H9 (cell line): Measurements from ENCODE around the gene MOCS3. TPM values are rescaled to one million over a fixed set of nuclear protein-coding genes. Genes with fewer than 3 reads are reported as not detected.

ENCODE experiments used
- DNase-seq: peaks from one replicate; pipeline ENCODE4 v3.0.0-alpha.2; 2017
- H2AFZ ChIP-seq: one replicate; pipeline ENCODE4 v1.6.1; 2013; ENCODE audit warnings: mild to moderate bottlenecking, low read length, control low read depth, moderate library complexity
- H2AK5ac ChIP-seq: 2 replicates; pipeline ENCODE4 v1.6.1; 2013; ENCODE audit warnings: low read length, control low read depth, mixed read lengths; ENCODE audit not compliant: insufficient read length
- H2BK120ac ChIP-seq: one replicate; pipeline ENCODE4 v1.6.1; 2013; ENCODE audit warnings: low read depth, mild to moderate bottlenecking, low read length, control low read depth, inconsistent platforms; ENCODE audit not compliant: poor library complexity, severe bottlenecking
- H2BK12ac ChIP-seq: 2 replicates; pipeline ENCODE4 v1.6.1; 2013; ENCODE audit warnings: low read length, control low read depth, mixed read lengths, low read depth; ENCODE audit not compliant: insufficient read length
- H2BK15ac ChIP-seq: 2 replicates; pipeline ENCODE4 v1.6.1; 2013; ENCODE audit warnings: low read depth, low read length, control low read depth
- H2BK20ac ChIP-seq: one replicate; pipeline ENCODE4 v1.6.1; 2013; ENCODE audit warnings: low read depth, mild to moderate bottlenecking, low read length, control low read depth, inconsistent platforms; ENCODE audit not compliant: poor library complexity, severe bottlenecking
- H2BK5ac ChIP-seq: 2 replicates; pipeline ENCODE4 v1.6.1; 2013; ENCODE audit warnings: low read length, control low read depth, mixed read lengths; ENCODE audit not compliant: insufficient read length
- H3K14ac ChIP-seq: 2 replicates; pipeline ENCODE4 v1.6.1; 2013; ENCODE audit warnings: low read length, control low read depth; ENCODE audit not compliant: insufficient read depth
- H3K18ac ChIP-seq: 2 replicates; pipeline ENCODE4 v1.6.1; 2013; ENCODE audit warnings: low read depth, mild to moderate bottlenecking, mixed read lengths, low read length, control low read depth; ENCODE audit not compliant: insufficient read length
- H3K23ac ChIP-seq: 2 replicates; pipeline ENCODE4 v1.6.1; 2013; ENCODE audit warnings: low read length, control low read depth, mixed read lengths, low read depth; ENCODE audit not compliant: insufficient read length
- H3K23me2 ChIP-seq: 2 replicates; pipeline ENCODE4 v1.6.1; 2013; ENCODE audit warnings: low read depth, mild to moderate bottlenecking, mixed read lengths, low read length, control low read depth; ENCODE audit not compliant: insufficient read length, poor library complexity, severe bottlenecking
- H3K27ac ChIP-seq: 2 replicates; pipeline ENCODE4 v1.5.1; 2013; ENCODE audit warnings: low read length, control low read depth, mixed read lengths, low read depth; ENCODE audit not compliant: insufficient read length
- H3K27me3 ChIP-seq: 2 replicates; pipeline ENCODE4 v1.6.1; 2013; ENCODE audit warnings: low read length, control low read depth, inconsistent platforms; ENCODE audit not compliant: insufficient read depth
- H3K4ac ChIP-seq: 2 replicates; pipeline ENCODE4 v1.6.1; 2013; ENCODE audit warnings: low read depth, mild to moderate bottlenecking, control low read depth, inconsistent platforms, low read length, moderate library complexity
- H3K4me1 ChIP-seq: 2 replicates; pipeline ENCODE4 v1.6.1; 2013; ENCODE audit warnings: low read length, control low read depth, inconsistent platforms; ENCODE audit not compliant: insufficient read depth
- H3K4me2 ChIP-seq: 2 replicates; pipeline ENCODE4 v1.6.1; 2013; ENCODE audit warnings: low read length, control low read depth, mixed read lengths; ENCODE audit not compliant: insufficient read length, insufficient read depth
- H3K56ac ChIP-seq: 2 replicates; pipeline ENCODE4 v1.6.1; 2013; ENCODE audit warnings: low read depth, mild to moderate bottlenecking, mixed read lengths, low read length, control low read depth; ENCODE audit not compliant: insufficient read length
- H3K79me1 ChIP-seq: 2 replicates; pipeline ENCODE4 v1.6.1; 2013; ENCODE audit warnings: low read depth, mild to moderate bottlenecking, moderate library complexity, low read length, control low read depth, inconsistent platforms; ENCODE audit not compliant: insufficient read depth, poor library complexity, severe bottlenecking
- H3K79me2 ChIP-seq: 2 replicates; pipeline ENCODE4 v1.6.1; 2013; ENCODE audit warnings: low read length, control low read depth, inconsistent platforms; ENCODE audit not compliant: insufficient read depth
- H3K9ac ChIP-seq: 2 replicates; pipeline ENCODE4 v1.6.1; 2013; ENCODE audit warnings: low read length, control low read depth, mixed read lengths; ENCODE audit not compliant: insufficient read length; ENCODE audit errors: extremely low read depth
- H3K9me3 ChIP-seq: one replicate; pipeline ENCODE4 v1.6.1; 2013; ENCODE audit warnings: low read depth, low read length, inconsistent platforms; ENCODE audit not compliant: control insufficient read depth
- H3T11ph ChIP-seq: one replicate; pipeline ENCODE4 v1.6.1; 2013; ENCODE audit warnings: mild to moderate bottlenecking, low read length, control low read depth, inconsistent platforms
- H4K20me1 ChIP-seq: one replicate; pipeline ENCODE4 v1.6.1; 2013; ENCODE audit not compliant: control insufficient read depth, insufficient read length, insufficient read depth
- H4K5ac ChIP-seq: 2 replicates; pipeline ENCODE4 v1.6.1; 2013; ENCODE audit warnings: low read depth, mild to moderate bottlenecking, mixed read lengths, low read length, control low read depth; ENCODE audit not compliant: insufficient read length
- H4K8ac ChIP-seq: replicated peaks from 2 replicates; pipeline ENCODE4 v1.6.1; 2013; ENCODE audit warnings: low read length, control low read depth, mixed read lengths, low read depth; ENCODE audit not compliant: insufficient read length
- H4K91ac ChIP-seq: 2 replicates; pipeline ENCODE4 v1.6.1; 2013; ENCODE audit warnings: low read depth, mild to moderate bottlenecking, moderate library complexity, mixed read lengths, low read length, control low read depth; ENCODE audit not compliant: insufficient read length
- H3K27ac Mint-ChIP-seq, 3 experiments: 2 replicates in 2 of 3; 3 replicates in 1 of 3; pipeline ENCODE4 v1.8.0; 2020 to 2021; ENCODE audit warnings: mixed read lengths in 3 of 3, mild to moderate bottlenecking in 1 of 3, moderate library complexity in 1 of 3
- H3K27me3 Mint-ChIP-seq: 2 replicates; pipeline ENCODE4 v1.8.0; 2021; ENCODE audit warnings: low read depth, mild to moderate bottlenecking, moderate library complexity, mixed read lengths
- H3K36me3 Mint-ChIP-seq, 3 experiments: 2 replicates in 2 of 3; 3 replicates in 1 of 3; pipeline ENCODE4 v1.8.0; 2020 to 2021; ENCODE audit warnings: low read depth in 3 of 3, mixed read lengths in 3 of 3; ENCODE audit not compliant: insufficient read depth in 1 of 3
- H3K4me1 Mint-ChIP-seq, 2 experiments: 2 replicates each; pipeline ENCODE4 v1.8.0; 2020; ENCODE audit warnings: mixed read lengths in 2 of 2
- H3K4me3 Mint-ChIP-seq, 2 experiments: 2 replicates in 1 of 2; 3 replicates in 1 of 2; pipeline ENCODE4 v1.8.0; 2020 to 2021; ENCODE audit warnings: mild to moderate bottlenecking in 2 of 2, mixed read lengths in 2 of 2, moderate library complexity in 1 of 2
- H3K9me3 Mint-ChIP-seq, 2 experiments: 2 replicates in 1 of 2; 3 replicates in 1 of 2; pipeline ENCODE4 v1.8.0; 2020; ENCODE audit warnings: mild to moderate bottlenecking in 2 of 2, mixed read lengths in 2 of 2, moderate library complexity in 1 of 2
- CTCF ChIP-seq: fragments of 200-600 bp; sonication (generic); conservative IDR thresholded peaks from 3 replicates; pipeline ENCODE4 v1.8.0; 2021; ENCODE audit warnings: antibody characterized with exemption, mild to moderate bottlenecking
- WGBS: extraction: QIAGEN DNeasy Blood & Tissue Kit; methylation state at CpG from one replicate; pipeline ENCODE4 v1.1.7; 2013; ENCODE audit warnings: missing lambda C conversion rate, low lambda C conversion rate, mixed read lengths; ENCODE audit not compliant: insufficient read length; ENCODE audit errors: extremely low coverage; 5-methylcytosine and 5-hydroxymethylcytosine counted together
- total RNA-seq: library from RNA; stranded (reverse); gene quantifications from 2 replicates; pipeline ENCODE4 v1.2.1, GENCODE V29; 2021

Gene MOCS3
- total RNA-seq, 1 experiment from 2014 or later, result 9.0 TPM

GRCh38 chr20:50916257-50916656, 42.4 kb upstream of the MOCS3 start:
- H4K20me1 ChIP-seq, result no peaks in the 10 kb centered on the region
- H2BK120ac ChIP-seq, result no peak overlapping the region
- peaks cover 5% of the 10 kb centered on the region; the same call in 1 of the 2 replicates for H3K4me1 ChIP-seq
- no peaks in the 10 kb centered on the region for H3K27me3 ChIP-seq
- H3K4me3 Mint-ChIP-seq, result no peak overlapping the region
- H4K8ac ChIP-seq, result no peak overlapping the region
- H3K27me3 Mint-ChIP-seq, result no peaks in the 10 kb centered on the region
- WGBS, result no CpG with 5 or more reads among the region's 5 CpGs
- no peak overlapping the region for H2BK20ac ChIP-seq
- H3K9ac ChIP-seq, result no peak overlapping the region
- H3K18ac ChIP-seq, result no peak overlapping the region
- peaks cover 58 to 66% of the 10 kb centered on the region in 2 experiments for H3K4me1 Mint-ChIP-seq
- H4K91ac ChIP-seq, result no peak overlapping the region
- H3K4me2 ChIP-seq, result no peak overlapping the region
- H2BK5ac ChIP-seq, result no peak overlapping the region
- H2BK12ac ChIP-seq, result no peak overlapping the region
- H3K79me2 ChIP-seq, result peaks cover 82% of the 10 kb centered on the region
- no peak overlapping the region for H4K5ac ChIP-seq
- no peak for TF ChIP-seq CTCF
- H3K14ac ChIP-seq, result no peak overlapping the region
- H3K56ac ChIP-seq, result no peak overlapping the region
- peak overlapping the region in 1 of 3 experiments; percentile 53; a peak in 1 of 7 replicates for H3K27ac Mint-ChIP-seq
- no peak overlapping the region for H2AFZ ChIP-seq
- H3T11ph ChIP-seq, result no peak overlapping the region
- H3K9me3 ChIP-seq, result no peaks in the 10 kb centered on the region
- H2AK5ac ChIP-seq, result no peak overlapping the region
- no peaks in the 10 kb centered on the region for H3K23me2 ChIP-seq
- H3K36me3 Mint-ChIP-seq, result peaks cover 11 to 68% (median 57%) of the 10 kb centered on the region in 3 experiments; a peak in 6 of 7 replicates
- no peak overlapping the region for H3K27ac ChIP-seq
- H3K23ac ChIP-seq, result no peak overlapping the region
- H3K79me1 ChIP-seq, result no peaks in the 10 kb centered on the region
- no peak for DNase-seq
- H2BK15ac ChIP-seq, result no peak overlapping the region
- no peak overlapping the region for H3K4ac ChIP-seq
- no peaks in the 10 kb centered on the region for H3K9me3 Mint-ChIP-seq
